HG02852 (cell line): ENCODE data around the gene KLHL22.
"Not testable (repeated sequence)": the region's sequence is repeated elsewhere in the genome, so short reads cannot be mapped to it uniquely, and the experiment has no call there.

ENCODE experiments used
- ATAC-seq: cut with Tn5 transposase; IDR thresholded peaks from one replicate; pipeline ENCODE4 v1.9.1; 2021; ENCODE audit warnings: mild to moderate bottlenecking, moderate library complexity; ENCODE audit not compliant: unreplicated experiment

KLHL22 gene

GRCh38 chr22:20405291-20405930, 90.2 kb downstream of the KLHL22 start:
- no peak for ATAC-seq

DNA sequence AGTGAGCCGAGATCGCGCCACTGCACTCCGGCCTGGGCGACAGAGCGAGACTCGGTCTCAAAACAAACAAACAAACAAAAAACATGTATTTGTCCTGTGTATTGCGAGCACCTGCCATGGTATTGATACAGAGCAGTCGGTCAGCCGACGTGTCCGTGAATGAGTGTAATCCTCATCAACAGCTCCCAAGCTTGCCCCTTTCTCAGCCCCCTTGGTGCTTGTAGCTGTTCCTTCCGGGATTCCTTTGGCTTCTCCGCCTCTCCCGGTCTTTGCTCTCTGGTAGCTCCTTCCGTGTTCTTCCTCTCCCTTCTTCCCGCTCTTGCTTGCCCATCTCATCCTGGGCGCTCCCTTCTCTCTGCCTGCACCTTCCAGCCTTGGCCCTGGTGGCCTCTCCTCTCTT, 90.7 kb downstream of the KLHL22 start:
- ATAC-seq = no peak

GRCh38 chr22:20403779-20404140, 91.8 kb downstream of the KLHL22 start:
- ATAC-seq = no peak

GRCh38 chr22:20402960-20403778, 92.4 kb downstream of the KLHL22 start:
- no peak for ATAC-seq

- ATAC-seq = no peak
These were observed 94.1 kb downstream of the KLHL22 start for GRCh38 chr22:20401376-20402014.

DNA sequence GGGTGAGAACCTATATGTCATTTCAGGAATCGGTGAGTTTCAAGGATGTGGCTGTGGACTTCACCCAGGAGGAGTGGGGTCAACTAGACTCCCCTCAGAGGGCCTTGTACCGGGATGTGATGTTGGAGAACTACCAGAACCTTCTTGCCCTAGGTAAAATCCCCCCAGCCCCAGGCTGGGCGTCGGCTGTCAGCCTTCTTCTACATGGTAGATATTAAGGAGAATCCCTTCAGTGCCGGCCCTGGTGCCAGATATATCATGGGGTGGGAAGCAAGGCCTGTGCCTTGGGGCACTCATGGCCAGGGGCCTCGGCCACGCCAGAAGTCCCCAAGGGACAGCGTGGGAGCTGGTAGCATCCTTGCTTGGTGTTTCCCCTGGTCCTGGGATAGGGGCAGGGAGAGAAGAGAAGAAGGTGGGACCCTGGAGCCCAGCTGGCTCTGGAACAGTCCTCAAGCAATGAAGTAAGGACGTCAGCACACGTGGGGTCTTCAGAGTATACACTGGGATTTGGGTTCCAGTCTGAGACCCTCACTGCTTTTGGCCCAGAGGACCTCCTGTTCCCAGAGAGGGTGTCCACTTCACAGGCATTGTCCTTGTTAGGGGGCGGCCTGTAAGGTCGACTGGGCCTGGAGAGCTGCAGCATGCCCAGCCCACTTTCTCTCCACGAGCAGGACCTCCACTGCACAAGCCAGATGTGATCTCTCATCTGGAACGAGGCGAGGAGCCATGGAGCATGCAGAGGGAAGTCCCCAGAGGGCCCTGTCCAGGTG, 94.8 kb downstream of the KLHL22 start:
- ATAC-seq = no peak

DNA sequence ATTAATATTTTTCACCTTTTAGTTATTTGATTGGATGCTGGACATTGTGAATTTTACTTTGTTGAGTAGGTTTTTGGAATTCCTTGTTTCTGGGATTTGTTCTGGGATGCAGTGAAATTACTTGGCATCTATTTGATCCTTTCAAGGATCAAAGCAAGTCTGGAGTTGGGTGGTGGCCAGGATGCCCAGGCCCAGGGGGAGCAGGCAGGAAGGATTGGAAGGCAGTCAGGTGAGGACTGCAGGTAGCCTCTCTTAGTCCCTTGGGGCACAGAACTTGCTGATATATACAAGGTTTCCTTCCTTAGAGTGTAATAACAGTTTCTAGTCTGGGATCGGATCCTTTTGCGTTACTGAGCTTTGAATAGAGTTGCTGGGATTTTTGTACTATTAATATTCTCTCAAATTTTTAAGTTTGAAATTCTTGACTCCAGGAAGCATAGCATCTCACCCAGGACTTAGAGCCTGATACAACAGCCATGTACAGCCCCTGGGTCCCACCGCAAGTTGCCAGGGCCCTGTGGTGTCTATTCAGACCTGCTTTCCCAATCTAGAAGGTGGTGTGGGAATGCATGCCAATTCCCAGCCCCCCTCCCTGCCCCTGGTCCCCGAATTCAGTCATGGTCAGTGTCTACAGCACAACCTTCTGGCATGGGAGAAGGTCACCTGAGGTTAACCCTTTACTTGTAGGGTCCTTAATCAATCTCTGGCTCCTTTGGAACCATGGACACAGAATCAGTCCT, 95.6 kb downstream of the KLHL22 start:
- no peak for ATAC-seq

DNA sequence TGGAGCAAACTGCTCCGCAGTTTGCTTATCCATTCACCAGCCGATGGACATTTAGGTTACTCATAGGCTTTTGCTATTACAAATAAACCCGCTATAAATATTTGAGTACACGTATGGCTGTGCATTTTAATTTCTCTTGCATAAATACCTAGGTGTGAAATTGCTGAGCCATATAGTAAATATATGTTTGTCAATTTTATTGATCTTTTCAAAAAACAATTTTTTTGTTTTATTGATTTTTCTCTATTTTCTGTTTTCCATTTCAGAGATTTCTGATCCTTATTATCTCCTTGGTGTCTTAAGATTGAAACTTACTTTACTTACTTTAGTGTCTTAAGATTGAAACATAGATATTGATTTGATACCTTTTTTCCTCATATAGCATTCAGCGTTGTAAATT, 97.2 kb downstream of the KLHL22 start:
- no peak for ATAC-seq

DNA sequence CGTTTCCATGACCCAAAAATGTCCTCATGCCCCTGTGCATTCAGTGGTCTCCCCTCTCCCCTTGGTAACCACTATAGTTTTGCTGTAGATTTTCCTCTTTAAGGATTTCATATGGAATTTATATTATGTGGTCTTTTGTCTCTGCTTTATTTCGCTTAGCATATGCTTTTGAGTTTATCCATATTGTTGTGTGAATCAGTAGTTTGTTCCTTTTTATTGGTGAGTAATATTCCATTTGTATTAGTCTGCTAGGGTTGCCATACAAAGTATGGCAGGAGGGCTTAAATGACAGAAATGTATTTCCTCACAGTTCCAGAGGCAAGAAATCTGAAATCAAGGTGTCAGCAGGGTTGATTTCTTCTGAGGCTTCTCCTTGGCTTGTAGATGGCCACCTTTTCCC, 98.1 kb downstream of the KLHL22 start:
- no peak for ATAC-seq

DNA sequence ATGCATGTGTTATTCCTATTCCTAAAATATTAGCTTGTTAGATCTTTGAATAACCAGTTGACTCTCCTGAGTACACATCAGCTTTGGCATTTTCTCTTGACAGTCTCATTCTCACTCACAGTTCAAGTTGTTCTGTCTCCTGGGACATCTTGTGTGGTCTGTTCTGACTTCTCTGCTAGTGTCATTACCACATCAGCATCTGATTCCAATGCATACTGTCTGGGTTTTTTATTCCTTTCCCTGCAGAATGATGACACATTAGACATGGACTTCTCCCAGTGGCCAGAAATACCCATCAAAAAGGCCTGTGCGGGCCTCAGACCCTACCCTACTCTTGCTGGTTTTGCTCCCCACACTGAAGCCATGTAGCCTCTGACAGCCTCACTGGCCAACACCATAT, 99.0 kb downstream of the KLHL22 start:
- ATAC-seq = no peak

DNA sequence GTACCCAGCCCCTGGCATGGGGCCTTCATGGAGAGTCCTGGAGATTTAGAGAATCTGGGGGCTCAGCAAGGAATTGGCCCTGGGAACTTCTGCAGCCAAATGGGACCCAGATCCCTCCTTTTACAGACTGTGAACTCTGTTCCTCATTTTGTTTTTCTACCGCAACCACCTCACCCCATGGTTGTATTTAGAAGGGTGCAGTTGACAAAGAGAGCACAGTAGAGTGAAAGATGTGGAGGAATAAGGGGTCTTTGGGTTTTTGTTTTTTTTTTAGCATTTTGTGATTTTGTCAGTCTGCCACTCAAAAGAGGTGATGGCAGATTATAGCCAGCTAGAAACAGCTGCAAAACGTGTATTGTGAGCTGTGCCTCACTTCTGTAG, 99.7 kb downstream of the KLHL22 start:
- ATAC-seq = no peak

GRCh38 chr22:20395181-20395906, 100.3 kb downstream of the KLHL22 start:
- no peak for ATAC-seq

DNA sequence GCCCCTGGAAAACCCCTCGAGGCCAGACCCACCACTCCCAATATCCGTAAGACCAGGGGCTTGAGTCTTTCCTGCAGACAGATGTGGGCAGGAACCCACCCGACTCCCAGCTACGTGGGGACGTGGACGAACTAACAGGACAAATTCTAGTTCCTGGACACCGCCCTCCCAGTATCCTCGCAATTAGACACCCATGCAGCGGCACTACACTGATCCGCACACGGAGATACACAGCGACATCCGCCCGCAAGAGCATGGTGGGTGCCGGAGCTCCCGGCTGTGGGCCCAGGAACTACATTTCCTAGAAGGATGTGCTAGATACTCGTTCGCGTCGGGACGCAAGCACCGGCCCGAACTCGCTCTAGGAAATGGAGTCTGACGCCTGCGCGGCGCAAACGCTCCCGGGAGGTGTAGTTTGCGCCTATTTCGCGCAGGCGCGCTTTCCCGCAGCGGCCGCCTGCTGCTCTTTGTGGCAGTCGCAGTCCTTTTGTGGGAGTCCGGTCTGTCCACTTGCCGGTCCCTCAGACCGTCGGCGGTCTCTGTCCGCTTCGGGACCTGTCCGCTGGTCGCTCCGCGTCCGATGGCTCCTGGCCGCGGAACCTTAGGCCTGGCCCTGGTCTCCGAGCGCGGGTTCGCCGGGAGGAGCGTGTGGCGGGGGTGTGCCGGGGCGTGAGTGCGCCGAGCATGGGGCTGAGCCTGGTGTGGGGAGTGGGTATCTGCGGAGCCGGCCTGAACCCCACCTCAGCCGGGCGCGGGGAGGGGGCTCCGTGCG, 101.7 kb downstream of the KLHL22 start, which contains the start of gene ZNF74:
TSS of gene ZNF74 (plus strand) at position 447 of the 772 bp plus-strand sequence. CDS start 478 bp downstream, outside the sequence.
- ATAC-seq = peak; percentile 81

DNA sequence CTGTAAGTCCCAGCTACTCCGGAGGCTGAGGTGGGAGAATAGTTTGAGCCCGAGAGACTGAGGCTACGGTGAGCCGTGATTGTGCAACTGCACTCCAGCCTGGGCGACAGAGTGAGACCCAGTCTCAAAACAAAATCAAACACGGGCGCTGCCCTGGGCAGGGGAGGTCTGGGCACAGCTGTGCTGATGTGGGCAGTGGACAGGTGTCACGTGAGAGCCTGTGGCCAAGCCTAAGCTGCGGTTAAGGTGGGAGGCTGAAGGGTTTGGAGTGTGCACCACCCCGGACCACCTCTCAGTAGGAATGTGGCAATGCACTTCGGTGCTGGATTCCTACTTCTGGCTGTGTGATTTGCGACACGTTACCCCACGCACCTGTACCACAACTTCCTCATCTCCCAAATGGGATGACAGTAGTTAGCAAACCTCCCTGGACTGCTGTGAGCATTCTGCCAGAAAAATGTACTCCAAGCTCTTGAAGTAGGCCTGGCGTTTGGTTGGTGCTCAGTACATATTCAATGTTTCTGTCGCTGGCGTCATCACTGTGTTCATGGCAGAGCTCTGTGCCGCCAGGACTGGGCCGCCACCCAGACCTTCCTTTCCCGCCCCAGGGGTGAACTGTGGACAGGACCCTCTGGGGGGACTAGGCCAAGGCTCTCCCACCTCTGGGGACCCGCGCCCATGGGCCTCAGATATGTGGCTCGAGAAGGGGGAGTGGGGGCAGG, 102.5 kb downstream of the KLHL22 start:
- no peak for ATAC-seq

- not testable (repeated sequence) for ATAC-seq
These were observed 103.2 kb downstream of the KLHL22 start for GRCh38 chr22:20392365-20392881.
